Measurements from ENCODE around the gene GNAT1. TPM values are rescaled to one million over a fixed set of nuclear protein-coding genes. Genes with fewer than 3 reads are reported as not detected.

GNAT1 gene
- polyA plus RNA-seq, 1 donor, result not detected

Other genes with a start within 250 kb of the GNAT1 start
- gene RBM5, start 102.7 kb upstream of the GNAT1 start, polyA plus RNA-seq, result 272 TPM
- 8.9 TPM for gene SEMA3F, start 36.3 kb upstream of the GNAT1 start, polyA plus RNA-seq
- 2.0 TPM for gene SLC38A3, start 13.7 kb downstream of the GNAT1 start, polyA plus RNA-seq
- 118 TPM for gene GNAI2, start 44.6 kb downstream of the GNAT1 start, polyA plus RNA-seq
- gene SEMA3B, start 77.5 kb downstream of the GNAT1 start, polyA plus RNA-seq, result 87.0 TPM
- 0.25 TPM for gene LSMEM2, start 87.5 kb downstream of the GNAT1 start, polyA plus RNA-seq
- 55.4 TPM for gene IFRD2, start 100.8 kb downstream of the GNAT1 start, polyA plus RNA-seq
- gene HYAL3, start 107.8 kb downstream of the GNAT1 start, polyA plus RNA-seq, result 2.7 TPM
- gene NAA80, start 107.8 kb downstream of the GNAT1 start, polyA plus RNA-seq, result 9.6 TPM
- 2.1 TPM for gene HYAL1, start 112.0 kb downstream of the GNAT1 start, polyA plus RNA-seq
- 37.2 TPM for gene HYAL2, start 131.1 kb downstream of the GNAT1 start, polyA plus RNA-seq
- 28.0 TPM for gene TUSC2, start 136.6 kb downstream of the GNAT1 start, polyA plus RNA-seq
- 19.5 TPM for gene RASSF1, start 149.2 kb downstream of the GNAT1 start, polyA plus RNA-seq
- 0.99 TPM for gene ZMYND10, start 154.1 kb downstream of the GNAT1 start, polyA plus RNA-seq
- 20.7 TPM for gene NPRL2, start 159.2 kb downstream of the GNAT1 start, polyA plus RNA-seq
- 20.6 TPM for gene CYB561D2, start 159.3 kb downstream of the GNAT1 start, polyA plus RNA-seq
- 44.2 TPM for gene TMEM115, start 167.9 kb downstream of the GNAT1 start, polyA plus RNA-seq

All from large intestine (tissue), 1 donor.